HCEC 1CT (cell line): ENCODE measurements around the gene CDH22.
A peak's percentile ranks its signal among the peaks of the same experiment; 100 is the strongest.

ENCODE experiments used
- DNase-seq: peaks from one replicate; pipeline ENCODE4 v3.0.0-alpha.2; 2017

The CDH22 gene

GRCh38 chr20:46265539-46265938 is 42.8 kb downstream of the CDH22 start:
- no peak for DNase-seq

DNA sequence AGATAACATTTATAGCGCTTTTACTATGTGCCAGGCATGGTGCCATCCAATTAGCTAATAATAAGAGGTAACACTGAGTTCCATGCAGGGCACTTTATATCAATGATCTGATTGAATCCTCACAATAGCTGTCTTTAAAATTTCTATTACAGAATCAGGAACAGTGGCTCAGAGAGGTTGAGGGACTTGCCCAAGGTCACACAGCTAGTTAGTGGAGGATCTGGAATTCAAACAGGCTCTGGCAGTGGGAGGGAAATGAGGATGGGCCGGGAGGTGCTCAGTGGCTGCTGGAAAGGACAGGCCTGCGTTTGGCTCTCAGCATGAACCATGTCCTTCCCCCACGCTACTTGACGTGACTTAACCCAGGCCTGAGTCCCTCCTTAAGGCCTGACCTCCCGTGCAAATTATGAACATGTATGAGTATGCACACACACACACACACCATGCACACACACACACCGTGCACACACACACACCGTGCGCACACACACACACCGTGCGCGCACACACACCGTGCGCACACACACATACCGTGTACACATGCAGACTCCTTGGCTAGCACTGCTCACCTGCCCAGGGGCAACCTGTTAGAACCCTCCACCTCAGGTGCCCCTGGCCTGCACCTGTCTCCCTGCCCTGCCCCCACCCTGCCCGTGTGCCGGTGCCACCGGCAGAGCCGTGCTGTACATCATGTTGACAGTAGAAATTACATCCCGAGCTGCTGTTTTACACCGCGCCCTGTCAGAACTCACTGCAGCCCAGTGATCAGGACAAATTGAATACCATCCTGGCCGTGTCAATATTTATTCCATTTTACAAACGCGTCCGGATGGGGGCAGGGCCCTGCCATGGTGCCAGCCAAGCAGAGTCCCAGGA is 43.7 kb downstream of the CDH22 start:
- DNase-seq = no peak

GRCh38 chr20:46261456-46262253 is 46.6 kb downstream of the CDH22 start:
- no peak for DNase-seq

GRCh38 chr20:46260936-46261454 is 47.3 kb downstream of the CDH22 start:
- no peak for DNase-seq

GRCh38 chr20:46260480-46260879 is 47.8 kb downstream of the CDH22 start:
- DNase-seq = no peak

- DNase-seq = no peak
Measured at GRCh38 chr20:46259260-46259859, 48.9 kb downstream of the CDH22 start.

- DNase-seq = no peak
Measured at GRCh38 chr20:46257887-46258286, 50.4 kb downstream of the CDH22 start.

GRCh38 chr20:46256293-46256692 is 52.0 kb downstream of the CDH22 start:
- DNase-seq = no peak

- DNase-seq = no peak
Measured at GRCh38 chr20:46255440-46256104, 52.7 kb downstream of the CDH22 start.

DNA sequence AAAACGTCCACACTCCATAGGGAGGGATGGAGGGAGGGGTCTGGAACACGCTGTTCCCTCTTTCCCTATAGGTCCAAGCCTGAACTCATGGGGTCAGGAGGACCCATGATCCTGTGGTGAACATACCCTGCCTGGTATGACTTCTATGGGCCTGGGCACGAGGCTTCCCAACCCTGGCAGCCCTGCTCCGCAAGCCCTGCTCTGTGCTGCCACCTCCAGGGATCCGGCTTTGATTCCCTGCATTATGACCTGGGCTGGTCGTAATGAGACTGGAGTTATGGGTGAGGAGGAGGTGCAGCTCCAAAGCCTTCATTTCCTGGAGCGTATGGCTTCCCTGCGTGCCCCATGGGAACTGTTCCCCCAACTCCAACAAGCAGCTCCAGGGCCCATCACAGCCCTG is 54.9 kb downstream of the CDH22 start:
- DNase-seq = peak; percentile 25

DNA sequence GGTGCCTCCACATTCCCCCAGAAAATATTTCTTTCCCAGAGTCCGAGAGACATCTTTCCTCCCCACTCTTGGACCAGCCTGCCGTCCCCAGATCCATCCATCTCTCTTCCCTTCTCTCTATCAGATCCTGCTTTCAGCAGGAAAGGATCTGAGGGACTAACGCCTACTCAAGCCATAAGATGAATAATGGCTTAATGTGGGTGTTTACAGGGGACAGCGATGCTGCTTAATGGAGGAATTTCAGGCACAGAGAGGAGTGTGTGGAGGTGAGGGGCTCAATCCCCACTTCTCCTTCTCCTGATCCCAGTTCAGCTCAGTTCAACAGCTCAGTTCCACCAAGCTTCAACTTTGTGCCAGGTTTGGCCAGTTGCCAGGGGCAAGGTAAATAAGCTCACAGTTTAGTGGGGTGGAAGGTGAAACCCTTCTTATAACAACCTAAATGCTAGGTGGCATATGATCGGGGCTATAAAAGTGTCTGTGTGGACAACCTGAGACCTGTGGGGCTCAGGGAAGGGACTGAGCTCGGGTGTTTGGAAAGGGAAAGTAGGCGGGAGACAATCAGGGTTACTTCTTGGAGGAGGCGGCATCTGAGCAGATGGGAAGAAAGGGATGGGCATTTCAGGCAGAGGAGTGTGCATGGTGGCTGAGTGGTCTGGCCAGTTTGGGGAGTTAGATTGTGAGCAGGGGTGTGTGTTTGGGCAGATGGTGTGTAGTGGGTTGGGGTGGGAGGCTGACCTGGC is 55.8 kb downstream of the CDH22 start:
- no peak for DNase-seq

GRCh38 chr20:46251211-46251673 is 57.1 kb downstream of the CDH22 start:
- no peak for DNase-seq

DNA sequence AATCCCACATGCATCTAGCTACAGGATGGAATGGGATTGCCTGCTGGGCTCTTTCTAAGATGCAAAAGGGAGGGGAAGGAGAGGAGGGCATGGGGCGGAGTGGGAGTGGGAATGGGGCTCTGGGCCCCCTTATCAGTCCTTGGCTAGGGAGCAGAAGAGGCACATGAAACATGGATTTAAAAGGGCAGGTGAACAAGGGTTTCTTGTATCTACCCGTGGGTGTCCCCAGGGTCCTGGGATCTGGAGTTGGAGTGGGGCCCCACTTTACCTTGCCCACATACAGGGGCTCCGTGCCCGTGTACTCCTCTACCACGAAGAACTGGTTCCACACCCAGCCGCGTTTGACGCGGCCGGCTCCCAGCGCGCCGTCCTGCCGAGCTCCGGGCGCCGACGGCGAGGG is 57.5 kb downstream of the CDH22 start:
- no peak for DNase-seq

GRCh38 chr20:46249671-46250070 is 58.6 kb downstream of the CDH22 start:
- DNase-seq = no peak

DNA sequence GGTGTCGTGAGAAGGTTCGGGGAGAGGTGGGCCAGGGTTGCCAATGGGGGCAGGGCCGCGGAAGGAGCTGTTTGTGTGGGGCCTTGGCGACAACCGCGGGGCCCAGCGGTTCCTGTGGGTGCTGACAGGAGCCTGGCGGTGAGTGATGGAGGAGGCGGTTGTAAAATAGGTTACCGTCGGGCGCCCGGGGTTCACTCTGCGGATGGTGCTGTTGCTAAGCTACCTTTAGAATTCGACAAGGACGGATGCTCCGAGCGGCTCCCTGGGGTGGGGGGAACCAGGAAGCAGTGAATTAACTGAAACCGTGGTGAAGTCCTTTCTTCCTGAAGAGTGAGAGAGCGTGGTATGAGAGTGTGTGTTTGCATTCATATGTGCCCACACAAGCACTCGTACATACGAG is 61.7 kb downstream of the CDH22 start:
- DNase-seq = no peak

- DNase-seq = no peak
Measured at GRCh38 chr20:46243707-46244628, 64.3 kb downstream of the CDH22 start.

GRCh38 chr20:46242390-46242789 is 65.9 kb downstream of the CDH22 start:
- DNase-seq = no peak

DNA sequence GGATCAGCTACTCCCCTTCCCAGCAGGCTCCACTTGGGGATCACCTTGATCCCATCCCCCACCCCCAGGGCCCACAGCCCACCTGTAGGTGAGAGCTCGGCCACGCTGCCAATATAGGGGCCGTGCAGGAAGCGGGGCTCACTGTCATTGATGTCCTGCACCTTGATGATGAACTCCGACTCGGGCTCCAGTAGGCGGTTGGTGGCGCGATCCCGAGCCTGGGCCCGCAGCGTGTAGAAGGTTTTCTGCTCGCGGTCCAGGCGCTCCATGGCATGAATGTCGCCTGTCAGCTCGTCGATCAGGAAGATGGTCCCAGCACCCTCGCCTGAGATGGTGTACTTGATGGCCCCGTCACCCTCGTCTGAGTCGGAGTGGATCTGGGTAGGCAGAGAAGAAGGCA is 67.4 kb downstream of the CDH22 start:
- no peak for DNase-seq

- no peak for DNase-seq
Measured at GRCh38 chr20:46240065-46240464, 68.2 kb downstream of the CDH22 start.

DNA sequence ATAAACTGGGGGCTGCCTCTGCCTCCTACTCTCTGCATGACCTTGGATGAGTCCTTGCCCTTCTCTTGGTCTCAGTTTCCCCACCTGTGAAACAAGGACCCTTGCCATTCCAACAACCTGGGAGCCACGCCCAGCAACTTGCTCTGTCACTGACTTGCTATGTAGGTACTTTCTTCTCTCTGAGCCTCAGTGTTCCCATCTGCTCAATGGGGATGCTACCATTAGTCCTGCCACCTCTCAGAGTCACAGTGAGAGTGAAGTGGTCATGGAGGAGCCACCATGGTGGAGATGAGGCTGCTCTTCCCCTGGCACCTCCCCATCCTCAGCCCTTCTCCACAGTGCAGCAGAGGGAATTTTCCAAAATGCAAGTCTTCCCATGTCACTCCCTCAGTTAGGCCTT is 70.6 kb downstream of the CDH22 start:
- no peak for DNase-seq

DNA sequence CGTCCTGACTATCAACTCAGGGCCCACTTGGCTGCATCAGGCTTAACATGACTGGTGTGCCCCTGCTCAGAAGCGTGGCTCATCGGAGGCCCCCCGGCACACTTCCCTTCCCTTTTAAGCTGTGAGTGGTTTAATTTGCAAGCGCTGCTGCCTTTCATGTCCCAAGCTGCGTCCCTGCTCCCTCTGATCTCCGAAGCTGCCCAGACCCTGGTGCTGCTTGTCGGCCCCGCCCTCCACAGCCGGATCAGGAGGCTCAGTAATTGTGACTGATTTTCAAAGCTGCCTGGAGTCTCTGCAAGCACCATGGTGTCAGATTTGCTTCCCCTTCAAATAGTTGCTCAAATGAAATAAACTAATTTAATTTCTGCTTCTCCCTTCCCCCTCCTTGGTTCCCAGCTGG is 71.1 kb downstream of the CDH22 start:
- no peak for DNase-seq
